Mammary microvascular endothelial cell (primary cell): ENCODE results near the gene PHIP. TPM values are rescaled to one million over a fixed set of nuclear protein-coding genes. Genes with fewer than 3 reads are reported as not detected.

ENCODE experiments used
- total RNA-seq: library from RNA; depleted of rRNA; stranded (reverse); fragments of >200 nt; gene quantifications from 2 replicates; pipeline ENCODE4 v1.2.3, GENCODE V29; 2015

The PHIP gene
- total RNA-seq: 12.6 and 12.7 TPM in 2 replicates

DNA sequence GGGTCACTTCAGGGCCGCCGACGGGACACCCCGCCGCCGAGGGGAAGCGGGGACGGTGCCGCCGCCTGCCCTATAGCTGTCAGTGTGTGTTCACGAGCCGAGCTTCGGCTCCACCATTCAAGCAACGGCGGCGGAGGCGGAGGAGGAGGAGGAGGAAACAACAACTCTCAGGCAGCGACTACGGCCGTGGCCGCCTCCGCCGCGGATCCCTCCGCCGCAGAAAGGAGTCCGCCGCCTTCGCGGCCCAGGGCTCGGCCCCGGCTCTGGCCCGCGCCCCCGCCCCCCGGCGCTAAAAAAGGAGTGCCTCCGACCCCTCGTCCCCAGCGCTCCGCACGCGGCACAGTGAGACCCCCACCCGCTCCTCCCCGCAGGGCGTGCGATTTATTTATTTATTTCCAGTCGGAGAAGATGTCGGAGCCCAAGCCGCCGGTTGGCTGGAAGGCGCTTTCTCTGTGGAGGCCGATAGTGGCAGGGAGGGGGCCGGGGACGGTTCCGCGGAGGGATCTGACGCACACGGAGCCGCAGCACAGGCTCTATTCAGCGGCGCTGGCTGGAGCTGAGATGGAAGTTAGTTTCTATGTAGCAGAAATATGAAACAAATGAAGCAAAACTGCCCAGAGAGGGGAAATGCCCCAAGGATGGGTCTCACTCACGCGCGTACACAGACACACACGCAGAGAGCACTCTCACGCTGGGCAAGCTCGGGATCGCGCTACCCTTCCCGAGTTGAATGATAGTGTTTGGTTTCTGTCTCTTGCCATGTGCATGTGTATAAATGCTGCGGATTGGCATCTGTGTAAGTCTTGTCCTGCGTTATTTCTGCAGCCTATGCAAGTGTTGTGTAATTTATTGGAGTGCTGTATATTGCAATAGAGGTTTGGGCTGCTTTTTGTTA is at the start of gene PHIP:
TSS of gene PHIP (minus strand) at position 180 of the 895 bp plus-strand sequence. CDS start 186 bp downstream, outside the sequence.

Other genes starting within 250 kb of the PHIP start
- gene IRAK1BP1, start 210.7 kb downstream of the PHIP start, total RNA-seq: 2.2 and 3.3 TPM in 2 replicates
- 60.5 and 61.1 TPM in 2 replicates for gene HMGN3, start 156.4 kb upstream of the PHIP start, total RNA-seq